Stimulated activated CD4-positive, alpha-beta T cell treated with anti-CD3 and anti-CD28 coated beads, TNF-alpha, amount 100 ng/mL, for 48 hours (primary cell): Measurements from ENCODE around the gene GPC6.
"Not testable (repeated sequence)": the region's sequence is repeated elsewhere in the genome, so short reads cannot be mapped to it uniquely, and the experiment has no call there.

Experiments
- DNase-seq, 3 donors: peaks; one replicate each; pipeline ENCODE4 v3.0.0-alpha.2; 2020; ENCODE audit warnings: low read depth in 3 of 3

Gene GPC6

DNA sequence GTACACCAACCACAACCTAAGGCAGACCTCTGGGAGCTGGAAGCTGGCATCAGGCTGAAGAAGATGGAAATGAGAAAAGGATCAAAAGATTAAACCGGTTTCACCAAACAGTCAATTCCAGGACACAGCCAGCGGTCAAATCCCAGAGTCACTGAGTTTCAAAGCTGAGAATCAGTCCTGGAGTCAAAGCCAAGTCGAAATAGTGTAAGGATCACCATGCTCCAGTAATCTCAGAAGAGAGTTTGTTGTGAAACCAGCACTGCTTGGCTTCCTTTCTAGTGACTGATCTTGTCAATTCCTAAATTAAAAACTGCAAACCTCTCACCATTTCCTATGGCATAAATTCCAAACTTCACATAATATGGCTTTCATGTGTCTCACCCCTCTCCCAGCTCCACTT is 198.8 kb downstream of the GPC6 start:
- DNase-seq = no peak

DNA sequence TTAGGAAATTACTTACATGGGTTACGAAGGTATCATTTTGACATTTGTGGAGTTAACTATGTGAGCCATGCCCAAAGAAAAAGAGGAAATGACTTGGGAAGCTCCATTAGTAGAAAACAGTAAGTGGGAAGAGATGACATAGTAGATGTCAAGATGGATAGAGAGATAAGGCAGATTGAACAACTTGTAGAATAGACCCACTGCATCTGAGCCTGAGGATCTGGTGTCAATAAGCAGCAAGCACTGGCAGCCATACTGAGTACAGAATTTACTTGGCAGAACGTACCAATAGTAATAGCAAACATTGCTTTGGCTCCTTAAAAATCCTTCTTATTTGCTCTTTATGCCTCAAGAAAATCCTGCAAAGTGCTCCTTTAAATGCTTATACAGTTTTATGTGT is 203.8 kb downstream of the GPC6 start:
- no peak for DNase-seq

DNA sequence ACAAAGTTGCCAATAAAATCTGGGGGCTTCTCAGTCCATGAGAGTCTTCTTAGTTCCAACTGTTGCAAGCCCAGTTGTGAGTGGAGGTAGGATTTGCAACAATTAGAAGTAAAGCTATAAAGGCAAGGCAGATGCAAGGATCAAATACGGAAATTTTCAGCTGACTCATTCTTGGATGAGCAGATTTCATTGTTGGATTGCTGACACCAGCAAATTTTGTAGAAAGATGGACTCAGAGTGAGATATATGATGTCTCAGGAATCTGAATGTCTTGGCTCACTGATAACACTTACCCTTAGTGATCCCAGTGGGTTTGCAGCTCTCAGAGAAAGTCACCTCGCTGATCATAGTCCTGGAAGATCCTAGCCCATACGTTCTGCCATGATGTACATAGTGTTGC is 209.0 kb downstream of the GPC6 start:
- no peak for DNase-seq

DNA sequence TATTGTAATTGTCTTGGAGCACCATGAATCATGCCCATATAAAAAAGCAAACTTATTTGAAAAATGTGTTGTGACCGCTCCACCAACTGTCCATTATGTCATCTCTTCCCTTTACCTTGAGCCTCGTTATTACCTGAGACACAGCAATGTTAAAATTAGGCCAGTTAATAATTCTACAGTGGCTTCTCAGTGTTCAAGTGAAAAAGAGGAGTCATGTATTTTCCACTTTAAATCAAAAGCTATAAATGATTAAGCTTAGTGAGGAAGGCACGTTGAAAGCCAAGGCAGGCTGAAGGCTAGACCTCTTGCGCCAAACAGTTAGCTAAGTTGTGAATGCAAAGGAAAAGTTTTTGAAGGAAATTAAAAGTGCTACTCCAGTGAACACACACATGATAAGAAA is 210.5 kb downstream of the GPC6 start:
- no peak for DNase-seq

DNA sequence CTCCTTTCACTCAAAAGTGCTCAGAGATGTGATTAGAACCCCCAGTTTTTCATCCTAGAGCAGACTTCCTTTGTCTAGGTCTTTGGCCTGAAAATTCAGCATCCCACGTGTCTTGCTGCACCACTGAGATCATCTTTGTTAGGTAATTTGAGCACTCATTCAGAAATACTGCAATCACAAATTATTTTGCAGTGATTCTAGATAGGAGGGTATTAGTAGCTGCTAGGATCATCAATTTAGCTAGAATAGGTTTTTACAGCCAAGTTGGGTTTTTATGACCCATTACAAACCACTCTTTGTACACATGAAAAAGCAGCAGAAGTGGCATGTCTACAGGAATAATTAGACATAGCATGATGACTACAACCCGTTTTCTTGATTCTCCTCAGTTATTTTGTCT is 219.6 kb downstream of the GPC6 start:
- DNase-seq = no peak

DNA sequence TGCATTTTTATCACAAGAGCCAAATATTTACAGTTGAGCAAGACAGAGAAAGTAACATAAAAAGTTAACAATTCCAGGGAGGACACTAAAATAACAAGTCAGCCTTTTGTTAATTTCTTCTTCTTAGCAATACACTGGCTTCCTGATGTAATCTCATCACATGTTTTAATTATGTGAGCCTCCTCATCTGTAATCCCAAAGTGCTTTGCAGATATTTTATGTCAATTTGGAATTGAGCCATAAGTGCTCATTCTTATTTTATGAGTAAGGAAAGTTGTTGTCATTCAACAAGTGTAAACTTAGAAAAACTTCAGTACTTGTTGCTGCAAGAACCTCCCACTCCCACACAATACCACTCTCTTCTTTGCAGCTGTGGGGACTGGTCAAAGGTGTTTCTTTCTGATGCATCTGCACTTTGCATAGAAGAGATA is 223.6 kb downstream of the GPC6 start:
- no peak for DNase-seq

DNA sequence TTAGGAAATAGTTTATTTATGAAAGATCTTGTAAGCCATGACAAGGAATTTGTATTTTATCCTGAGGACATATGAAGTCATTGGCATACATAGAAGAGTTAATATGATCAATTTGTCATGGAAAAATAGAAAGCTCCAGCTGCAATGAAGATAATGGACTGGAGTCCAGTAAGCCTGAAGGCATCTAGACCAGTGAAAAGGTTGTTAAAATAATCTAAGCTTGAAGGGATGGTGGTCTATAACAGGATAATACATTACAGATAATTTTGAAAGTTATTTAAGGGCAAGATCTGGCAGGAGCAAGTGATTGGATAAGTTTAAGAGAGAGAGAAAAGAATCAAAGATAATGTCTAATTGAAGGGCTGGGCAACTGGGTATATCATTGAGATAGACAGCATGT is 224.2 kb downstream of the GPC6 start:
- DNase-seq = no peak

DNA sequence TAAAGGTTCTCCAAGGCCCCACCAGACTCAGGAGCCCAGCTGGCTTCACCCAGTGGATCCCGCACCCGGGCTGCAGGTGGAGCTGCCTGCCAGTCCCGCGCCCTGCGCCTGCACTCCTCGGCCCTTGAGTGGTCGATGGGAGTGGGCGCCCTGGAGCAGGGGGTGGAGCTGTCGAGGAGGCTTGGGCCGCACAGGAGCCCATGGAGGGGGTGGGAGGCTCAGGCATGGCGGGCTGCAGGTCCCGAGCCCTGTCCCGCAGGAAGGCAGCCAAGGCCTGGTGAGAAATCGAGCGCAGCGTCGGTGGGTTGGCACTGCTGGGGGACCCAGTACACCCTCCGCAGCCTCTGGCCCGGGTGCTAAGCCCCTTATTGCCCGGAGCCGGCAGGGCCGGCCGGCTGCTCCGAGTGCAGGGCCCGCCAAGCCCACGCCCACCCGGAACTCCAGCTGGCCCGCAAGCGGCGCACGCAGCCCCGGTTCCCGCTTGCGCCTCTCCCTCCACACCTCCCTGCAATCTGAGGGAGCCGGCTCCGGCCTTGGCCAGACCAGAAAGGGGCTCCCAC is 228.1 kb downstream of the GPC6 start:
- DNase-seq = not testable (repeated sequence)

DNA sequence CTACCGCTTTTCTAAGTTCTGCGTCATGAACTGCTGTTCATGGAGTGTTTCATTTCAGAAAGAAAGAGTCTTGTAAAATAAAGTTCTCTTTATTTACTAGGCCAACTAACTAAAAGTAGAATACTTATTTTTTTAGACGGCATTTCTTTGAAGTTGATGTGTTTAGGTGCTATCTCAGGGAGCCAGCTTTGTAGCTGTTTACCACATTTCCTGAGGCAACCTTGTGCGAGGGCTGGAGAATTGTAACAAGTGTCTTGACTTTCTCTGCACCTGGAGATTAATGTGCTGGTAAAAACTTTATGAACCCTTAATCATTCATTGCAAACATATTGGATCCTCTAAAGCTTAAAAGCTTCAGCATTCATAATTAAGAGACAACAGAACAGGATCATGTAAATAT is 229.3 kb downstream of the GPC6 start:
- DNase-seq = no peak

DNA sequence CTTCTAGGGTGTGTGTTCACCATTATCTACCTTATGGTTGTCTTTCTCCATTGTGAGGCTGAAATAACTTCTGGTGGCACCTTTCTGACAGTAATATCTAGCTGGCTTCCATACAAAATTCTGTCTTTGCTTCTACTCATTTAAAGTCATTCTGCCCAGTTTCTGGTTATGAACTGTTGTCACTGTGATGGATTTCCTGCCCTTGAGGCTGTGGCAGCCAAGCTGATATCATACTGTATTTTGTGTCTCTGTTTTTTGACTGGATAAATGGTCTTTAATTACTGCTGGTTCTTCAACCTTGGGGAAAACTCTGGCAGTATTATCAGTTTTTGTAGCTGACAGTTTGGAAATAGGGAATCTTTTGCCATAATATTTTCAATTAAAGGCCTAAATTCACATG is 233.4 kb downstream of the GPC6 start:
- no peak for DNase-seq

DNA sequence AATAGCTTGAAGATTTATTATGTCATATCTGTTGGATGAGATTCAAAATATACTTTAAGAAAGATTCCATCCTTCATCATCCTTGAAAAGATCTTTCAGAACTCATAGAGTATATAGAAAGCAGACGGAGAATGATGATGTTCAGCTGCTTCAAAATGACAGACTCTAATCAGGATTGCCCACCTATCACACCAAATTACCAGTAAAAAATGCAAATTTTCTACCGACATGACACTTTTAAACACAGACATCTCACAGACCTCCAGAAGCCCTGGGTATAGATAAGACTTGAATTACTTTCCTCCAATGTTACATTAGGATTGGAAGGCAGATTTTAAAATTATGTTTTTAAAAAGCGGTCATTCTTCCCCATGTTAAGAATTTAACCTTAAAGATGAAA is 235.5 kb downstream of the GPC6 start:
- DNase-seq = no peak

DNA sequence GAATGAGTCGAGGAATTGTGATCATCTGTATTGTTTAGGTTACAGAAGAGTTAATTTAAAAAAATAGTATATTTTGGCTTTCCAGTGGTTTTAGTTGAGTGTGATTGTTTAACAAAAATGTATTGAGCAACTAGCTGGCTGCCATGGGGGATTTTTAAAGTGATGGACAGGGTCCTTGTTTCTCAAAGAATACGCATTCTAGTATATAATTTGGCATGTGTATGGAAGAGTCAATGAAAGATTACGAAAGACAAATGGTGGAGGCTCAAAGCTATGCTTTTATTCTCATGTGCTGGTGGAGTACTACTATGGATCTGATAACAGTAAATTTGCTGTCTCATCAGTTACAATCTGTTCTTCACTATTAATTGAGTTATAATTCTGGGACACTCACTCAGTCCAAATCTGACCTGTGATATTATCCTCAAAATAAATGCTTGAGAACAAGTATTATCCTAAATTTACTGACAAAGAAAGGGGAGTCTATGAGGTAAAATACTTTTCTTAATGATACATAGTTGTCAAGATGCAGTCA is 240.0 kb downstream of the GPC6 start:
- no peak for DNase-seq

DNA sequence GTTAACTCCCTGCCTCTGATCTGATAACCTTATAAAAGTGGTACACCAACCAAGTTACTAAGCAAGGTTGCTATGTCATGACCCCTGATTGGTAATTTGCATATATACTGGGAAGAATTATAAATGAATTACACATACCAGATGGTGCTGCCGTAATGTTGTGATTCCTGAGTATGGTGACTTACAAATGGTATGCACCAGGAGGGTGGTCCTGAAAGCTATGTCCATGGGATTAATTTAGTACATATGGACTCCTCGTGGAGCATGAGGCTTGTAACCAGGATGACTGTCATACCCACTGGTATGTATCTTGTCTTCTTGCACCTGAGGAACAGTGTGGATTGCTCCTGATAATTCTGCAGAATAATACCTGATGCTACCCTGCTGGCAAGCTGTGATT is 240.6 kb downstream of the GPC6 start:
- DNase-seq = no peak

DNA sequence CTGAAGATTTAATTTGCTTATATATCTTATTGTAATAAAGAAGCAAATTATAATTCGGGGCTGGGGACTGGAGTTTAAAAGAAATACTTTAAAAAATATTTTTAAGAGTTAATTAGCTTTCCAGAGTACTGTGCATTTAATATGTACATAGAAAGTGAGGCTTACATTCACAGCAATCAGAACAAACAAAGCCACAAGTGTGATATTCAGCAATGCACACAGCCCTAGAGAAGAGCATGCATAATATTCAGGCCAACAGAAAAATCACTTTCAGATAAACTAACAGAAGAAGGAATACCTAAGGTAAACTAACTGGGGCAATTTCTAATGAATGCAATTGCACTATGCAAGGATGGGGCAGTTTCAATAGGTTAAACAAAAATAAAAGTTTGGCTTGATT is 241.8 kb downstream of the GPC6 start:
- no peak for DNase-seq

DNA sequence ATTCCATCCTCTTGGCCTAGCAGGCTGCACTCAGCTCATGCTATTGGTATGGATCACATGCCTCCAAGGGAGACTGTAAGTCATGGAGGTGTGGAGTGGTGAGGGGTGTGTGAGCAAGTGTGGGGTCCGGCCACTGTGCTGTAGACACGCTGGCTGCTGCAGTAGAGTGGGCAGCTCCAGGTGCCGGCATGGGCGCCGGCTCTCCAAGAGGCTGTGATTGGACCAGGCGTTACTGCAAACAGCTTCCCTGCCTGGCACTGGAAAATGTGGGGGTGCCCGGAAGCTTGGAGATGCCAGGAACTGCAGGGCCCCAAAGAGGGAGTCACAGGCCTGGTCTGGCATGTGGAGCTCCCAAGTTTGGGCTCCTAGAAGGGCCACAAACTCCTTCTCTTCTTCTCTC is 245.7 kb downstream of the GPC6 start:
- DNase-seq = no peak

DNA sequence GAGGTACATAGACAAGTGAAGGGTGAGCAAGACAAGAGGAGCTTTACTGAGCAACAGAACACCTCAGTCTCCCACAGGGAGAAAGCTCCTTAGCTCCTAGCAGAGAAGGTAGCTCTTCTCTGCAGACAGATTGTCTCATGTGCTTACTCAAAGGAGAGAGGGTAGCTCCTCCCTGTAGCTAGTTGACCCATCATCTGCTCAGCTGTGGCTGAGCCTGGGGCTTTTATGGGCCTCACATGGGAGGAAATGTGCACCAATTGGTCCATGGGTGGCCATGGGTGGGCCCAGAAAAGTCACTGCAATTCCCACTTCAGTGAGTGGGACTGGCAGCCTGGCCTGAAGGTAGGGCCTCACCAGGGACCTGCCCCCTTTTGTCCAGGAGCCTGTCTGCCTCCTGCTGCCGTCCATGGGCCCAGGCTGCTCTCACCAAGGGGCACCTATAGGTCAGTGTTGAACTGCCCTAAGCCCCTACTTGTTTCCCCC is 246.2 kb downstream of the GPC6 start:
- no peak for DNase-seq

DNA sequence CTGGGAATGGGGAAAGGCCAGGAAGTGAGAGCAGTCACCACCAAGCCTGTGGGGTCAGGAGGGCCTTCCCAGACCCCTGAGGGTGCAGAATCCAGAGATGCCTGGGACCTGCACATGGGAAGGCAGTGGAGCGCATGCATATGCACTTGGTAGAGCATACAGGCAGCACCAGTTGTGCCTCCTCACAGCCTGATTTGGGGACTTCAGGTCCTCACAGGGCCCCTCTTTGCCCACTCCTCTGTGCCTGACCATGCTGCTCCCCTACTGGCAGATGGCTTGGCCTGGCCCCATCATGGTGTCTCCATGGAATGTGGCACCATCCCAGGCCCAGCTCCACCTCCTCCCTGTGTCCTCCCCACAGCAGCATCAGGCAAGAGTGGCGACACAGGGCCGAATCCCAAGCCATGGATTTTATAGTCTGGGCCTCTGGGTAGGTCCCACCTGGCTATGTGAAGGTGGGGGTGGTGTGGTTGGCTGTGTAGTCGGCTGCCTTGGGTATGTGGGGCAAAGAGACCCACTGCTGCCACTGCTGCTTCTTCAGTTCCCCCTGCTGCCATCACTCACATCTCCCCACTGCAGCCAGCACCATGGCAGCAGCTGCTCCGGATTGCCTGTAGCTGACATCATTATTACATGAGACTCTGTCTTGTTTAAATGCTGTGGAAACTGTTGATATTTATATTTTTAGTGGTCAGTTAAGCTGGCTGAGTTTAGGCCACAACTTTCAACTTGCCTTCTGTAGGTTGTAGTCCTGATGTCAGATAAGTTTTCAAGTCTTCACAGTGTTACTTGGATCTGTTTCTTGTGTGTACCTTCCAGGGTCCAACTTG is 247.0 kb downstream of the GPC6 start:
- DNase-seq = no peak

DNA sequence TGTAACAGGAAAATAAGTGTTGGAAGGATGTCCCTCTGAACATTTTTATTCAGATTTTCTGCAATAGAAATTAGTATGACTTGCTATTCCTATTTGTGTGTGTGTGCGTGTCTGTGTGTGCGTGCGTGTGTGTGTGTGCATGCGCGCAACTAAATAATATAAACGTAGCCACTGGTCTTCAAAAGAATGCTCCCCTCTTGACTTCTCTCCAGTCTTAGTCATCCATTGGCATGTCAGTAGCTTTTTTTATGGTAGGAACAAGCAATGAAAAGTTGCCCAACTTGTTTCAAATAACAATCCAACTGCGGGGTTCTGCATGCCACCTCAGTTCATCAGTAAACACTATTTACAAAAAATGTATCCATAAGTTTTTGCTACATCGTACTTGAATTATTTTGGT is 249.6 kb downstream of the GPC6 start:
- DNase-seq = no peak

DNA sequence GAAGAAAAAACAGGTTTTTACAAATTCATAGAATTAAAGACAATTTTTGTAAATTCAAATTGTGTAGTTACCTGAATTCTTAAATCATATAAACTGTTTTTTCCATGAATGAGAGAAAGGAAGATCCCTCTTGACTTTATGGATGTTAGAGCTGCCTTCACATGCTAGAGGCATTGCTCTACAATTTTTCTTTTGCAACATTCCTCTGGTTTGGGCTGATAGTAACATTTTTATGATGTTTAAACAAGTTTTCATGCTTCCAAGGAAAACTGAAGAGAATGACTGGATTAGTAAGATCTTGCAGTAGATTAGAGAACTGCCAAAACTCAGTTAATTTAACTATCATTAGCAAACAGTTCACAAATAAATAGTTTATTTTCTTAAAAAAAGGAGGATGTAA is 250.6 kb downstream of the GPC6 start:
- no peak for DNase-seq

DNA sequence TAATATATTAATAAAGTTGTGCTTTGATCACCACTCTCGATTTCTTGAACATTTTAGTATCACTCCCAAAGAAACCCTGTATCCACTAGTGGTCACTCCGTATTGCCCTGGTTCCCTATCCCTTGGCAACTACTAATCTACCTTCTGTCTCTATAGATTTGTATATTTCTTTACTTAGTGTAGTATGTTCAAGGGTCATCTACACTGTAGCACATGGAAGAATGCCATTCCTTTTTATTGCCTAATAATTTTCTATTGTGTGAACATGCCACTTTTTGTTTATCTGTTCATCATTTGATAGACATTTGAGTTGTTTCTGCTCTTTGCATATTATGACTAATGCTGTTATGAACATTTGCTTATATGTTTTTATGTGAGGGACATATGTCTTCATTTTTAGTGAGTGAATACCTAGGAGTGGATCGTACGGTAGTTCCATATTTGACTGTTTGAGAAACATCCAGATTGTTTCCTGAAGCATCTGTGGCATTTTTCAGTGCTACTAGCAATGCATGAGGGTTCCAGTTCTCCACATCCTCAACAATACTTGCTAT is 254.0 kb downstream of the GPC6 start:
- no peak for DNase-seq

DNA sequence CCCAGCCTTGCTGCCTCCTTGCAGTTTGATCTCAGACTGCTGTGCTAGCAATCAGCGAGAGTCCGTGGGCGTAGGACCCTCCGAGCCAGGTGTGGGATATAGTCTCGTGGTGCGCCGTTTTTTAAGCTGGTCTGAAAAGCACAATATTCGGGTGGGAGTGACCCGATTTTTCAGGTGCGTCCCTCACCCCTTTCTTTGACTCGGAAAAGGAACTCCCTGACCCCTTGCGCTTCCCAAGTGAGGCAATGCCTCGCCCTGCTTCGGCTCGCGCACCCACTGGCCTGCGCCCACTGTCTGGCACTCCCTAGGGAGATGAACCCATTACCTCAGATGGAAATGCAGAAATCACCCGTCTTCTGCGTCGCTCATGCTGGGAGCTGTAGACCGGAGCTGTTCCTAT is 269.5 kb downstream of the GPC6 start:
- DNase-seq = not testable (repeated sequence)

DNA sequence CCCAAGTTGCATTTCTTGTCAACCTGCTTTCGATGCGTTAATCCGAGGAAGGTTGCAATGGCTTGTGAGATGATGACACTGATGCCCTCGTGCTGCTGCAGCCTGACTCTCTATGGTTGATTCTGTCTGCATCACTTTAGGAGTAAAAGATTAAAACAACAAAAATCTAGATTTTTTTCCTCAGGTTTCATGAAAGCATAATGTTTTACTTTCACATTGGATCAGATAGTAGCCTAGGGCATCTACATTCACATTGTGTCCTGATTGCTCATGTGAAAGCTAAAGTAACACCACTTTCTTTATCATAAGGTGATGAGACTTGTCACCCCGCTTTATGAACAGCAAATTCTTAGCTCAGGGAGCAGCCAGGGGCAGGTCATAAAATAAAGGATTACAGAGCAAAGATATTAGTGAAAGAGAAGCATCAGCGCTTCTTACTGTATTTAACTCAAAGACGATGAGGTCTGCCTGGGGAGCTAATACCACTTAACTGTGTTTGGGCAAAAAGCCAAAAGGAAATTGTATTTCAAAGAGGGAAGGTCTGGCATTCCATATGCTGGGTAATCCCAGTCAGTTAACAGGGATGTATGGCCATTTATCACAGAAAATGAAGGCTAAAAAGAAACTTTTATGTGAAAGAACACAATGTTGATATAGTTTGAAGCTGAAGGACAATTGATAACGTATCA is 270.5 kb downstream of the GPC6 start:
- no peak for DNase-seq
